ENCODE results near the gene APBA2. TPM values are rescaled to one million over a fixed set of nuclear protein-coding genes. Genes with fewer than 3 reads are reported as not detected.

Gene APBA2
- total RNA-seq, 1 experiment from 2014 or later: 11.2 TPM

GRCh38 chr15:28901987-28902745 is 16.4 kb downstream of the APBA2 start:
- Mint-ChIP-seq H3K4me3 (no peak overlapping the region), H3K36me3 (peaks cover 5% of the 10 kb centered on the region), H3K4me1 (no peaks in the 10 kb centered on the region; the same call in 1 of the 2 replicates), H3K27ac (no peak overlapping the region), H3K9me3 (peaks cover 13% of the 10 kb centered on the region), H3K27me3 (ENCODE audit: low read depth) (no peaks in the 10 kb centered on the region)
- DNase-seq (ENCODE audit: low spot score) (peak; percentile 59), ATAC-seq (peak; percentile 86)
- TF ChIP-seq JAZF1 (CRISPR knock-in tag; IDR thresholded peaks at IDR 0.05): no peak
- TF ChIP-seq ELF4 (CRISPR knock-in tag; IDR thresholded peaks at IDR 0.05; ENCODE audit: low read depth): no peak
- no peak for TF ChIP-seq E2F5 (CRISPR knock-in tag; IDR thresholded peaks at IDR 0.05)
- no peak for TF ChIP-seq ETV6 (CRISPR knock-in tag; IDR thresholded peaks at IDR 0.05)
- TF ChIP-seq NR3C1 (CRISPR knock-in tag; conservative IDR thresholded peaks at IDR 0.05; ENCODE audit: low read depth): no peak
- TF ChIP-seq GRHL2 (CRISPR knock-in tag; IDR thresholded peaks at IDR 0.05; ENCODE audit: insufficient replicate concordance, severe bottlenecking): no peak
- peak; percentile 33; the same call in 1 of the 2 replicates for TF ChIP-seq CTCF (IDR thresholded peaks at IDR 0.05)
- CTCF ChIA-PET: interaction anchor here (0.6 to 2.8 kb wide), 18 partner anchors 8 to 255 kb away, joined by 3 to 18 read pairs (median 4); partner anchors contain the start of gene APBA2
- POLR2A ChIA-PET: no interaction called here

GRCh38 chr15:28902856-28903255 is 17.1 kb downstream of the APBA2 start:
- Mint-ChIP-seq H3K36me3 (peaks cover 4% of the 10 kb centered on the region; the same call in 1 of the 2 replicates), H3K27me3 (ENCODE audit: low read depth) (no peaks in the 10 kb centered on the region), H3K4me1 (no peaks in the 10 kb centered on the region; the same call in 1 of the 2 replicates), H3K4me3 (no peak overlapping the region), H3K9me3 (peaks cover 14% of the 10 kb centered on the region), H3K27ac (no peak overlapping the region)
- CTCF ChIA-PET: interaction anchor here (0.7 to 2.8 kb wide), 13 partner anchors 8 to 201 kb away, joined by 3 to 18 read pairs (median 4); partner anchors contain the start of gene APBA2
- ATAC-seq (no peak), DNase-seq (ENCODE audit: low spot score) (no peak)
- POLR2A ChIA-PET: no interaction called here
- TF ChIP-seq ZNF138 (CRISPR knock-in tag; conservative IDR thresholded peaks at IDR 0.05) (no peak), ZNF263 (CRISPR knock-in tag; IDR thresholded peaks at IDR 0.05; ENCODE audit: low read depth) (no peak), ZNF425 (CRISPR knock-in tag; conservative IDR thresholded peaks at IDR 0.05) (no peak), MLX (CRISPR knock-in tag; IDR thresholded peaks at IDR 0.05) (no peak), JAZF1 (CRISPR knock-in tag; IDR thresholded peaks at IDR 0.05) (no peak)

GRCh38 chr15:28903555-28903954 is 17.8 kb downstream of the APBA2 start:
- CTCF ChIA-PET: interaction anchor here (1.0 to 2.8 kb wide), 2 partner anchors 199 to 200 kb away, joined by 3 to 10 read pairs; no protein-coding TSS in a partner anchor
- ATAC-seq: no peak
- Mint-ChIP-seq H3K36me3 (0 out of 2 replicates have a peak, but pooled peaks cover 3% of the 10 kb centered on the region), H3K27ac (no peak overlapping the region), H3K4me3 (no peak overlapping the region), H3K27me3 (ENCODE audit: low read depth) (no peaks in the 10 kb centered on the region), H3K9me3 (peaks cover 12% of the 10 kb centered on the region), H3K4me1 (no peaks in the 10 kb centered on the region; the same call in 1 of the 2 replicates)
- DNase-seq (ENCODE audit: low spot score): no peak
- POLR2A ChIA-PET: no interaction called here
- TF ChIP-seq AFF4 (CRISPR knock-in tag; IDR thresholded peaks at IDR 0.05; ENCODE audit: borderline replicate concordance): no peak
- no peak for TF ChIP-seq ATF2 (CRISPR knock-in tag; IDR thresholded peaks at IDR 0.05; ENCODE audit: borderline replicate concordance, low read depth)
- no peak for TF ChIP-seq TCF7 (CRISPR knock-in tag; IDR thresholded peaks at IDR 0.05; ENCODE audit: low read depth)
- TF ChIP-seq CREM (CRISPR knock-in tag; IDR thresholded peaks at IDR 0.05): no peak
- no peak for TF ChIP-seq ERG (CRISPR knock-in tag; IDR thresholded peaks at IDR 0.05)
